ENCODE measurements around the gene CDK5RAP2.
A peak's percentile ranks its signal among the peaks of the same experiment; 100 is the strongest.

Gene CDK5RAP2

GRCh38 chr9:120398286-120398685 lies 181.7 kb downstream of the CDK5RAP2 start:
- DNase-seq (ENCODE audit: low spot score), result no peak

GRCh38 chr9:120397453-120397852 lies 182.5 kb downstream of the CDK5RAP2 start:
- DNase-seq (ENCODE audit: low spot score), result no peak

GRCh38 chr9:120396931-120397330 lies 183.0 kb downstream of the CDK5RAP2 start:
- no peak for DNase-seq (ENCODE audit: low spot score)

- DNase-seq (ENCODE audit: low spot score), result no peak
These were observed 183.5 kb downstream of the CDK5RAP2 start for GRCh38 chr9:120396418-120396817.

GRCh38 chr9:120395376-120395775 lies 184.6 kb downstream of the CDK5RAP2 start:
- no peak for DNase-seq (ENCODE audit: low spot score)

GRCh38 chr9:120394058-120394669 lies 185.8 kb downstream of the CDK5RAP2 start:
- peak; percentile 36 for DNase-seq (ENCODE audit: low spot score)

- no peak for DNase-seq (ENCODE audit: low spot score)
These were observed 186.4 kb downstream of the CDK5RAP2 start for GRCh38 chr9:120393386-120394057.

GRCh38 chr9:120392711-120393110 lies 187.3 kb downstream of the CDK5RAP2 start:
- no peak for DNase-seq (ENCODE audit: low spot score)

GRCh38 chr9:120392245-120392644 lies 187.7 kb downstream of the CDK5RAP2 start:
- no peak for DNase-seq (ENCODE audit: low spot score)

GRCh38 chr9:120391691-120392090 lies 188.3 kb downstream of the CDK5RAP2 start:
- DNase-seq (ENCODE audit: low spot score), result no peak

- DNase-seq (ENCODE audit: low spot score), result no peak
These were observed 189.3 kb downstream of the CDK5RAP2 start for GRCh38 chr9:120390637-120391190.

GRCh38 chr9:120389867-120390266 lies 190.1 kb downstream of the CDK5RAP2 start:
- no peak for DNase-seq (ENCODE audit: low spot score)

GRCh38 chr9:120389300-120389699 lies 190.7 kb downstream of the CDK5RAP2 start:
- DNase-seq (ENCODE audit: low spot score), result no peak

- no peak for DNase-seq (ENCODE audit: low spot score)
These were observed 191.7 kb downstream of the CDK5RAP2 start for GRCh38 chr9:120388003-120388855.

GRCh38 chr9:120387257-120388002 lies 192.5 kb downstream of the CDK5RAP2 start:
- no peak for DNase-seq (ENCODE audit: low spot score)

GRCh38 chr9:120386390-120387131 lies 193.4 kb downstream of the CDK5RAP2 start:
- no peak for DNase-seq (ENCODE audit: low spot score)

- DNase-seq (ENCODE audit: low spot score), result no peak
These were observed 194.2 kb downstream of the CDK5RAP2 start for GRCh38 chr9:120385606-120386389.

- no peak for DNase-seq (ENCODE audit: low spot score)
These were observed 195.1 kb downstream of the CDK5RAP2 start for GRCh38 chr9:120384925-120385272.

GRCh38 chr9:120383999-120384924 lies 195.7 kb downstream of the CDK5RAP2 start:
- no peak for DNase-seq (ENCODE audit: low spot score)
